ENCODE measurements around the gene NUTM2E. TPM values are rescaled to one million over a fixed set of nuclear protein-coding genes. Genes with fewer than 3 reads are reported as not detected.
"Not testable (repeated sequence)": the region's sequence is repeated elsewhere in the genome, so short reads cannot be mapped to it uniquely, and the experiment has no call there.

The NUTM2E gene
- total RNA-seq, 1 donor from 2014 or later = 1.7 TPM

- H3K4me3 Mint-ChIP-seq; H3K27me3 Mint-ChIP-seq; H3K27ac Mint-ChIP-seq; DNase-seq (ENCODE audit: extremely low spot score, unreplicated experiment); H3K9me3 Mint-ChIP-seq; H3K36me3 Mint-ChIP-seq; H3K4me1 Mint-ChIP-seq (ENCODE audit: unreplicated experiment): not testable (repeated sequence)
Measured at GRCh38 chr10:79871729-79872128, 45.2 kb downstream of the NUTM2E start.

Other genes with a start within 250 kb of the NUTM2E start
- gene SFTPA1, start 215.8 kb upstream of the NUTM2E start, total RNA-seq (ENCODE audit: low replicate concordance) = 0.22 and 5.9 TPM in 2 replicates
- gene NUTM2B, start 123.5 kb upstream of the NUTM2E start, total RNA-seq (ENCODE audit: low replicate concordance) = 1.00 and 1.2 TPM in 2 replicates
- gene SFTPD, start 122.4 kb downstream of the NUTM2E start, total RNA-seq (ENCODE audit: low replicate concordance) = 0.24 and 0.38 TPM in 2 replicates

Measured in type B pancreatic cell (in vitro differentiated cells).